Activated T-cell treated with anti-CD3 and anti-CD28 coated beads for 4 hours (primary cell): ENCODE measurements around the gene C3.
"Not testable (repeated sequence)": the region's sequence is repeated elsewhere in the genome, so short reads cannot be mapped to it uniquely, and the experiment has no call there.

ENCODE experiments used
- DNase-seq: peaks from one replicate; pipeline ENCODE4 v3.0.0-alpha.2; 2020

C3 gene

DNA sequence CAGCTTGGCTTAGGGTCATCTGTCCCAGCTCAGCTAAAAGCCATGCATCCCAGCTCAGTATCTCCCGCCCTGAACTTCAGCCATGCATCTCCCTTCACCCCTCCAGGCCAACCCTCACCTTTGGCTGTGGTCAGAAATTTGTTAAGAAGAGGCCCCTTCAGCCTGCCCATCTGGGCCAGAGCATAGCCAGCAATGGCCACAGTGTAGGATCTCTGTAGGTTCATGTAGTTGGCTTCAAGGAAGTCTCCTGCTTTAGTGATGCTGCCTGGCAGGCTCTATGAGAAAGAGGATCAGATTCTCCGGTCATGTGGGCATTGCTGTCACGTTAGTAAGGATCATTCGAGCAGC is 33.8 kb downstream of the C3 start:
- DNase-seq: no peak

GRCh38 chr19:6685962-6686627 is 34.4 kb downstream of the C3 start:
- DNase-seq: no peak

DNA sequence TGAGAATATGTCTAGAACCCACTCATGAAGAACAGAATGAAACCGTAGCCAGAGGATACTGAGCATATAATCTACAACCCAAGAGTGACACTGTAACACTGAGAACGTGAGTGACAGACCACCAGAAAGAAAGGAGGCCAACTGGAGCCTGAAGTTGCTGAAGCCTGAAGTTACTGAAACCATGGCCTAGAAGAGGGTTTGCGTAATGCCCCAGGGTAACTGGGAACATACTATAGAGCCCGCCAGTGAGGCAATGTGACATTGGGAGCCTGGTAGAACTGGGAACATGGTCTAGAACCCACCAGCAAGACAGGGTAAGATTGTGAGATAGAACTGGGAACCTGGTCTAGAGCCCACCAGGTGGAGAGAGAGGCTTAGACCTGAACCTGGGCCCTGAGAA is 35.0 kb downstream of the C3 start:
- no peak for DNase-seq

DNA sequence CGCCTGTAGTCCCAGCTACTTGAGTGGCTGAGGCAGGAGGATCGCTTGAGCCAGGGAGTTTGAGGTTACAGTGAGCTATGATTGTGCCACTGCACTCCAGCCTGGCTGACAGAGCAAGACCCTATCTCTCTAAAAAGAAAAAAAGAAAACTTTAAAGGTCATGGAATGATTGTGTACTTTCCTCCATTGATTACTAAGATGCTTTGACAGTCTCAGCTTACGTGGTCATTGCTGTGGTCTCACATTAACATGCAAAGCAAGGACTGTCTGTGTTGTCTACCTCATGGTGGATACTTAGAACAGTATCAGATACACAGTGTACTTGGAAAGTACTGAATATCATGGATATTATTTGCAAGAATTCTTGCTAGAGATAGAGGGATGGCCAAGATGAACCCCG is 36.5 kb downstream of the C3 start:
- no peak for DNase-seq

DNA sequence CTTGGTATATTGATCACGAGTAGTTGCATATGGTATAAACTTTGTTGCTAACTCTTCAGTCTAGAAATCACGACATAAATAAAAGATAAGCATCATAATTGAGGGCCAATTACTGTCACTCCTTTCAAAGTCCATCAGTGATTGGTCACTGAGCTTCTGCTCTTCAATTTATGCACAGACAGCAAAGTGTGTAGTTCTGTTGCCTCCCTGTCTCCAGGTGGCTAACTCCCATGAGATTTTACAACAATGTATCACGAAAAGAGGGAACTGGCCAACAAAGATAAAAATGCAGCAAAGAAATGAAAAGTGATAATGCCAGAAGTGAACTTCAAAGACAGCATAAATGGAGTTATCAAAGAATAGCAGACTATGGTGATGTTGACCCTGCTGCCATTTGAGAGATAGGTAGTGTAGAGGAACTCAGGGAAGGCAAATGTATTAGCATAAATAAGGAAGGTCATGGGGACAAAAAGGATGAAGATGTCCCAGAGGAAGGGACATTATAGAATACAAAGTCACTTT is 37.8 kb downstream of the C3 start:
- DNase-seq: no peak

GRCh38 chr19:6680141-6680540 is 40.3 kb downstream of the C3 start:
- DNase-seq: no peak

DNA sequence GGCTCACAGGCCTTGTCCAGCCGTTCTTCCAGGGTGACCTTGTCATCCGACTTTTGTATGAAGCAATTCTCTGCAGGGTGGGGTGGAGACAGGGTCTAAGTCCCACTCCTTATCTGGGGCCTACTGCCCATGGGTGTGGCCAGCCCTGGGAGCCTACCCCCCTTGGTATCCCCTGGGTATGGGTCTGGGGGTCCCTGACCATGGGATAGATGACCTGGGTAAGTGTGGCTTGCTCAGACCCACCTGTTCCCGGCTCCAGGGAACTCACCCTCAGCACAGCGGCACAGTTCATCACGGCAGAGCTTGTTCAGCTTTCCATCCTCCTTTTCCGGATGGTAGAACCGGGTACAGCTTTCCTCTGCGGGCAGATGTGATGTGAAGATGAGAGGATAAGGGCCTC is 41.3 kb downstream of the C3 start:
- DNase-seq: no peak

DNA sequence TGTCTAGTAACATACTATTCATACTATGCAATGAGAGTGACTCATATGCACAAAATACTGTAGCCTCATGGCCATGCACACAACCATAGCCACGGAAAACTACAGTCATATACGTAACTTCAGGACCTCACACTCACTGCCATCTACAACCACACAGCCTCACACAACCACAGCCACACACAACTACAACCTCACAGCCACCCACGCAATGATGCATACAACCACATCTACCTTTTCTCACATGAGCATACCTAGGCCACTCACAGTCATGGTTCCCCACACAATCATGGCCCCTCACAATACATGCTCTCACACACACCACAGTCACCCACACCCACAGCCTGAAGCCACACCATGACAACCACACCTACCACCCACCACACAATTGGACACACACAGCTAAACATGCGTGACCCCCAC is 41.8 kb downstream of the C3 start:
- DNase-seq: peak; percentile 71

DNA sequence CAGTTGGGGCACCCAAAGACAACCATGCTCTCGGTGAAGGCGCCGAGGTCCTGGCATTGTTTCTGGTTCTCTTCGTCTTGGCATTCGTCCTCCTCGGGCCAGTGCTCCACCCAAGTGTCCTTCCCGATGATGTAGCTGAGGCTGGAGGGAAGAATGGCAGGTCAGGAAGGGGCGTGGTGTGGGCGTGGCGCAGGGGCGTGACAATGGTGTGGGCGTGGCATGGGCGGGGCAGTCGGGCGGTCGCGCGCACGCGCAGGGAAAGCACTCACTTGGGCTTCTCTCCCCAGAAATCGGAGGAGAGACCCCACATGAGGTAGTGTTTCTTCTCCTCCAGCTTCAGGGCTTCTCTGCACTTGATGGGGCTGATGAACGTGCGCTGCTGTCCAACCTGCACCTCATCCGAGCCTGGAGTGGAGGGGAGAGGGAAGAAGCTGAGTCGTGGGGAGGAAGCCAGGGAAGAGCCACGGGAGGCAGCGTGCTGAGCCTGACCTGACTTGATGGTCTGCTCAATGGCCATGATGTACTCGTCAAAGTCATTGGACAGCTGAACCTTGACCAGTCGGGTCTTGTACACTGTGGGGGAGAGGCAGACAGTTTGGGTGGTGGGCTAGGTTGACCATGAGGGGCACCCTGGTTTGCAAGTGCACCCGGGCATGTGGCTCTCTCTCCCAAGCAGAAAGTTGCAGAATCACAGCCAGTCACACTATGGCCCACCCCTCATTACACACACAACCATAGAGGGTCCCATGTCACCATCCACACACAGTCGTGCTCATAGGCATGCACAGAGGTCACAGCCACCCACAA is 42.4 kb downstream of the C3 start:
- no peak for DNase-seq

DNA sequence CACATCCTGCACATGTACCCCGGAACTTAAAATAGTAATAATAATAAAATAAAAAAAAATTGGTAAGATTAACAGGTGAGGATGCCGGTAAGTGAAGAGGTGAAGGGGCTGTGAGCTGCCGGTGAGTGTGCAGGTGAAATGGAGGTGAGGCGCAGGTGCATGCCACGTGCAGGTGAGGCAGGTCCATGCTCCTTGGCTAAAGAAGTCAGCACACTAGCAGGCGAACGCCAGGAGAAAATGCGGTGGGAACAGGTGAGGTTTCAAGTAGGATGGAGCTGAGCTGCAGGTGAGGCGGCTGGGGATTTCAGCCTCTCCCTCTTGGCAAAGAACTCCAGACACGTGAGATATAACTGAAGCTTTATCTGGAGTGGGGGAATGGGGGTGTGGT is 43.0 kb downstream of the C3 start:
- DNase-seq: no peak

DNA sequence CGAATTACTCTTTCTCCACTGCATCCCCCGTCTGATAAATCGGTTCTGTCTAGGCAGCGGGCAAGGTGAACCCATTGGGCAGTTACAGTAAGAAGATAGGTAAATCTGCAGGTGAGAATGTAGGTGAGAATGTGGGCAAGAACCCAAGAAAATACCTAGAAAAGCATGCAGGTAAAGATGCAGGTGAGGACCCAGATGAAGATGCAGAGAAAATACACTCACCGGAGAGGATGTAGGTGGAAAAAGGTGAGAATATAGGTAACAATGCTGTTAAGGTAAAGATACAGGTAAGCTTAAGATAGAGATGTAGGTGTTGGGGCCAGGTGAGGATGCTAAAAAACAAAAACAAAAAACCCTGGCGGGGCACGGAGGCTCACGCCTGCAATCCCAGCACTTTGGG is 44.2 kb downstream of the C3 start:
- no peak for DNase-seq

DNA sequence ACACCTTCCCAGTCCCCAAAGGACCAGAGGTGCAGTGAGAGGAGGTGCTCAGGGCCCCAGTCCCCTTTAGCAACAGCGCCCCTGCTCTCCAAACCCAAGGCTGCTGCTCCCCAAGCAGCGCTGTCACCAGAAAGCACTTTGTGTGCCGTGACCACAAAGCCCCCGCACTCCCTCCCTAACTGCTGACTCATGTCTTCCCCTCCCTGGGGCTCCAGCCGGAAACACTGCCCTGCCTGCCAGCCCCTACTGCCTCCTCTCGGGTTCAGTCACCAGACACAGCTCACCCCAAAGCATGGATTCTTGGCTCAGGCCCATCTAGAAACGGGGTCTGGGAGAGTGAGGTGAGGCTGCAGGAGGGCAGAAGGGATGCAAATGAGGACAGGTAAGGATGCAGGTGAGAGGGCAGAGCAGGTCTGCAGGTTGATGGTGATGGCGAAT is 45.6 kb downstream of the C3 start:
- peak; percentile 89 for DNase-seq

DNA sequence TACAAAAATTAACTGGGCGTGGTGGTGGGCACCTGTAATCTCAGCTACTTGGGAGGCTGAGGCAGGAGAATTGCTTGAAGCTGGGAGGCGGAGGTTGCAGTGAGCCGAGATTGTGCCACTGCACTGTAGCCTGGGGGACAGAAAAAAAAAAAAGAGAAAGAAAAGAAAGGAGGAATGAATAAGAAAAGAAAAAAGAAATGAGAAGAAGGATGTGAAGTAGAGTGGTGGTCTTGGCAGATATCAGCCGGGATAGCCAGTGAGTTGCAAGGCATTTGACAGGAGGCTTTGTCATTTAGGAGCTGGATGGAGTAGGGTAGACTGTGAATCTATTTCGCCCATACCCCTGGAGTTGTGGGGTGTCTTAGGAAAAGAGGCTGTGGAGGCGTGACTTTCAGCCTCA is 46.0 kb downstream of the C3 start:
- DNase-seq: not testable (repeated sequence)

DNA sequence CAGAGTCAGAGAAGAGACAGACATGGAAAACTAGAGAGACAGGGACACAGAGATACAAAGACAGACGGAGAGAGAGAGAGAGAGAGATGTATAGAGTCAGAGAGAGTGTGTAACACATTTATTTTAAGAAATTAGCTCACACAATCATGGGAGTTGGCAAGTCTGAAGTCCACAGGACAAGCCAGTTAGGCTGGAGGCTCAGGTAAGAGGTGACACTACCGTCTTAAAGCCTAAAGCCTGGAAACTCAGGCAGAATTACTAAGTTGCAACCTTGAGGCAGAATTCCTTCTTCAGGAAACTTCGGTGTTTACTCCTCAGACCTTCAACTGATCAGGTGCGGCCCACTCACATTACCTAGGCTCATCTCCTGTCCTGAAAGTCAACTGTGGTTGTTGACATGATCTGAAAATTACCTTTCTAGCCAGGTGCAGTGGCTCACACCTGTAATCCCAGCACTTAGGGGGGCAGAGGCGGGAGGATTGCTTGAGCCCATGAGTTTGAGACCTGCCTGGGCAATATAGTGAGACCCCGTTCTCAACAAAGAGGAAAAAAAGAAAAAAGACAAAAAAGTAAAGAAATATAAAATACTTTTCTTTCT is 47.7 kb downstream of the C3 start:
- no peak for DNase-seq

DNA sequence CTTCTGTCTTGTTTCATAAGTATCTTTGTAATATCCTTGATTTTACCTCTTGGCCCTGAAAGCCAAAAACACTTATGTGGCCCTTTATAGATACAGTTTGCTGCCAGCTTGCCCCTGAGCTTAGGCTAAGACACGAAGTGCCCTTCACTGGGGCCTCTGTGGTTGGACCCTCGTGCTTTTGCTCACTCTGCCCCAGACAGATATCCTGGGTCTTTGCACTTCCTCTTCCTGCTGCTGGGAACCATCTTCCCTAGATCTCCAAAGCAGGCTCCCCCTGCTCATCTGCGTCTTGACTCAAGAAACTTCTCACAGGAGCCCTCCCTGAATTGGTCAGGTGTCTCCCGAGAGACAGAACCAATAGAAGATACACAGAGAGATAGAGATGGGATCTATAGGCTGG is 48.5 kb downstream of the C3 start:
- no peak for DNase-seq

DNA sequence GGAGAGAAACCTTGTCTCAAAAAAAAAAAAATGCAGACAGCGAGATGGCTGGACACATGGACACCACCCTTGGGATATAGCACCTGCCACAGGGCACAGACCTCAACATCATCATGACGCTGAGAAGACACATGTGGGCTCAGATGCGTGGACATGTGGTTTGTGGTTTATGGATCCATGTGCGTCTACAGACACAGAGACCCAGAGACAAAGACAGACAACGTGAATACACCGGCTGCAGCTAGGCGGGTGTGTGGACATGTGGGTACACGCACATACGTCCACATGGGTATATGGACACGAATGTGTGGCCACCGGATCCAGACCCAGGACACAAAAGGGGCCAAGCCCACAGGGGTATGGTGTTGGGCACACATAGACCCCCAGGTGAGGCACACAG is 51.8 kb downstream of the C3 start:
- no peak for DNase-seq

DNA sequence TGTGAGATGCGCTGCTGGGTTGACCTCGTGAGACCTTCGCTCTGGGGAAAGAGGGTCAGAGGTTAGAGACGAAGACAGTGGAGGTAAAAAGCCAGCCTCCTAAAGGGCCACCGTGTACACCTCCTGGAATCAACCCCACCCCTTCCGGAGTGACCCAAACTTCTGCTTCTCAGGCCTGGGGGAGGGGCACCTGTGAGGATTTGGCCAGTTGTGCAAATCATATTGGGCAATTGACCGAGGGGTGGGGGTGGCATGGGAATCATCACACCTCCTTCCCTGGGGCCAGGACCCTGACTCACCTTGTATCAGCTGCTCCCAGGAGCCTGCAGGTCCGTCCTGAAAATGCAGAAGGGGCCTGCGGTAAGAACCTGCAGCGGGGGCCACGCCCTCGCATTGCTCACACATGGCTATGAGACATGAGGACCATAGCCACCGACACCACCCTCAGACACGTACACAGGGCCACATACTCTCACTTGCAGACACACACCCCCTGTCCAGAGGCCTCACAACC is 53.3 kb downstream of the C3 start:
- no peak for DNase-seq

DNA sequence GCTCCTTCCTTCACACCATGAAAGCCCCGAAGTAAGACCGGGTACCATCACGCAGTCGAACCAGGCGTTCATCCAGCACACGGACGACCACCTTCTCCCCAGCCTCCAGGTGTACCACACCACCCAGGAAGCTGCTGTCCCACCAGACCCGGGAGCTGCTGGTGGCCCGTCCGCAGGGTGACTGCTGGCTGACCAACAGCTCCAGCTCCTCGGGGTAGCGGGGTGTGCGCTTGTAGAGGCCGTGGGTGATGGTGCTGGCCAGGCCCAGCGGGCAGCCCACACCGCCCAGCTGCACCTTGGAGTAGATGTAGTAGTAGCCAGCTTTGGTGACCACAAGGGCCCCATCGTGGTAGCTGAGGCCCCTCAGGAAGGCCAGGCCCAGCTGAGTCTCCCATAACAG is 55.5 kb downstream of the C3 start:
- no peak for DNase-seq

DNA sequence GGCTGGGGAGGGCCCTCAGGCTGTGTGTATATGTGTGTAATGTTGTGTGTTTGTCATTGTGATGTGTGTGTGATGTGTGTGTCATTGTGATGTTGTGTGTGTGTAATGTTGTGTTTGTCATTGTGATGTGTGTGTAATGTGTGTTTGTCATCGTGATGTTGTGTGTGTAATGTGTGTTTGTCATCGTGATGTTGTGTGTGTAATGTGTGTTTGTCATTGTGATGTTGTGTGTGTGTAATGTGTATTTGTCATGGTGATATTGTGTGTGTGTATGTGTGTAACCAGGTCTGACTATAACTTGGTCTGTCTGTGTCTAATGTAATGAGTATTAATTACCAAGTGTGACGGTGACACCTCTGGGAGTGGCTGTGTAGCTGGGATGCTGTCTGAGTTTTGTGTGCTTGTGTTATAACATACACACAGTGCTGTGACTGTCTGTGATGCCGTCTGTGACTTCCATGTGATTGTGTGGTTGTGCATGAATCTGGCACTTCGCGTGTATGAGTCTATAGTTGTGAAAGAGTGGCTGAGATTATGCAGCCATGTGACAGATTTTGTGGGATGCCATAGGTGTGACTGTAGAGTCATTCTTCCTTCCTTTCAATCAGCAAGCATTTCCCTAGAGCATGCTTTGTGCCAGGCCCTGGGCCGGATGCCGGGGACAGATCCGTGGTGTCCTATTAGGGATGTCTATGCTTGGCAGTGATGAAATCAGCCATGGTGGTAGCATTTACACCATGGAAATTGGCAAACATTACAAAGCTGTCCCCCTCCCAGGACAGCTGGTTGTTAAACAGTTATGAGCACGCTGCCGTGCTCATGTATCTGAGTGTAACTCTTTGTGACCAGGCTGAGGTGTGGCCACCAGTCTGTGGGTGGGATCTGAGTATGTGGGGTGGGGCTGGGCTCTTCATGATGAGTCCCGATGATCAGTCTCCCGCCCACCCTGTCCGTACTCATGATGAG is 56.9 kb downstream of the C3 start:
- no peak for DNase-seq

GRCh38 chr19:6662702-6663101 is 57.7 kb downstream of the C3 start:
- no peak for DNase-seq

DNA sequence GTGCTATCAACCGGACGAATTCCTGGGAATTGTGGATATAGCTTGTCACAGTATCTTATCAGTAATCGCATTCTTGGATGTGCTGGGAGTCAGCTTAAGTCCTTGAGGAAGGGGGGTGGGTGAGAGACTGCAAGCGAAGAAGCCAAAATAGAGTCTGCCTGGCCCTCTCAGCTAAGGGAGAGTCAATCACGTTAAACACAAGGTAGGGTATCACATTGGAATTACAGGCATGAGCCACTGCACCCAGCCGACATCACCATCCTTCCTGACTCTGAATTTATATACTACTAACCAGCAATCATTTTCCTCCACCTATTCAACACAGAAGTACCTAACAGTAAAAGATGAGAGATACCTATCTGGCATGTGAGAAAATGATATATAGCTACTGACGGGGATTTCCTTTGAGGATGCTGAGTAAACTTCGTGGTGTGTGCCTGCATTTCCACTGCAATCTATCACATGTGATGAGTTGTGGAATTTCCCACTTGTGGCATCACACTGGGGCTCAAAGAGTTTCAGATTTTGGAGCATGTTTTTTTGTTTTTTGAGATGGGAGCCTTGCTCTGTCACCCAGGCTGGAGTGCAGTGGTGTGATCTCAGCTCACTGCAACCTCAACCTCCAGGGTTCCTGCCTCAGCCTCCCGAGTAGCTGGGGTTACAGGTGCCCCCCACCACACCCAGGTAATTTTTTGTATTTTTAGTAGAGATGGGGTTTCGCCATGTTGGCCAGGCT is 58.8 kb downstream of the C3 start:
- DNase-seq: peak; percentile 59

DNA sequence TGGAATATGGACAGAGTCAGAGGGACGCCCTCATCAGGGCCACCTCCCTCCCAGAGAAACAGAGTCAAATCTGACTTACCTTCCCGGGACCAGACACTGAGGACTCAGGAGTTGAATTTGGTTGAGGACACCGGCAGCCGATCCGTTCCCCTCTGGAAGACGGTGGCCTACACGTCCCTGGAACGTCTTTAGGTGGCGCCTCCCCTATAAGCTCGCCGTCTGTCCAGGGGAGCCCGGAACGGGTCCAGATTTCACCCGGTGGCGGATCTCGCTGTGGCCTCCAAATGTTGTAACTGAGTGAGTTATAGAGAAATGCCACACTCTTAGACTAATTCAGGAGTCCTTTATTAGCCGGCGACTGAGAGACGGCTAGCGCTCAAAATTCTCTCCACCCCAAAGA is 59.5 kb downstream of the C3 start:
- DNase-seq: no peak
